Skeletal muscle satellite cell (primary cell): Measurements from ENCODE around the gene CDR2L.
A peak's percentile ranks its signal among the peaks of the same experiment; 100 is the strongest.
"Not testable (repeated sequence)": the region's sequence is repeated elsewhere in the genome, so short reads cannot be mapped to it uniquely, and the experiment has no call there.

Experiments
- H3K27me3 ChIP-seq: 2 replicates; pipeline ENCODE4 v1.7.0; 2013; ENCODE audit warnings: low read length; ENCODE audit not compliant: control insufficient read depth, insufficient read depth
- H3K36me3 ChIP-seq: 2 replicates; pipeline ENCODE4 v1.7.0; 2013; ENCODE audit warnings: mild to moderate bottlenecking, control low read depth, low read length; ENCODE audit not compliant: insufficient read depth
- H3K4me1 ChIP-seq: 2 replicates; pipeline ENCODE4 v1.7.0; 2013; ENCODE audit warnings: low read length; ENCODE audit not compliant: control insufficient read depth, insufficient read depth
- H3K4me2 ChIP-seq: 2 replicates; pipeline ENCODE4 v1.7.0; 2013; ENCODE audit warnings: mild to moderate bottlenecking, low read length
- H3K4me3 ChIP-seq: 2 replicates; pipeline ENCODE4 v1.7.0; 2013; ENCODE audit warnings: low read length
- H3K9ac ChIP-seq: 2 replicates; pipeline ENCODE4 v1.7.0; 2013; ENCODE audit warnings: mild to moderate bottlenecking, low read depth, low read length, moderate library complexity
- H3K9me3 ChIP-seq: replicated peaks from 2 replicates; pipeline ENCODE4 v1.7.0; 2013; ENCODE audit warnings: mild to moderate bottlenecking, control low read depth, low read length

Gene CDR2L

GRCh38 chr17:74975943-74976342, 11.5 kb upstream of the CDR2L start:
- Histone ChIP-seq H3K4me1 (peaks cover 7% of the 10 kb centered on the region), H3K4me3 (no peak overlapping the region), H3K9me3 (no peaks in the 10 kb centered on the region), H3K36me3 (no peaks in the 10 kb centered on the region), H3K9ac (no peak overlapping the region), H3K27me3 (peaks cover 34% of the 10 kb centered on the region), H3K4me2 (no peak overlapping the region)

- H3K4me1 ChIP-seq: peaks cover 16% of the 10 kb centered on the region
- peaks cover 19% of the 10 kb centered on the region for H3K27me3 ChIP-seq
- no peaks in the 10 kb centered on the region for H3K9me3 ChIP-seq
- no peak overlapping the region for H3K4me2 ChIP-seq
- no peak overlapping the region for H3K9ac ChIP-seq
- no peaks in the 10 kb centered on the region for H3K36me3 ChIP-seq
- no peak overlapping the region for H3K4me3 ChIP-seq
Observed at GRCh38 chr17:74977802-74978201, 9.6 kb upstream of the CDR2L start.

GRCh38 chr17:74978240-74978639, 9.2 kb upstream of the CDR2L start:
- Histone ChIP-seq H3K9me3 (no peaks in the 10 kb centered on the region), H3K9ac (no peak overlapping the region), H3K36me3 (no peaks in the 10 kb centered on the region), H3K4me2 (no peak overlapping the region), H3K27me3 (peaks cover 14% of the 10 kb centered on the region), H3K4me1 (peaks cover 16% of the 10 kb centered on the region), H3K4me3 (no peak overlapping the region)

DNA sequence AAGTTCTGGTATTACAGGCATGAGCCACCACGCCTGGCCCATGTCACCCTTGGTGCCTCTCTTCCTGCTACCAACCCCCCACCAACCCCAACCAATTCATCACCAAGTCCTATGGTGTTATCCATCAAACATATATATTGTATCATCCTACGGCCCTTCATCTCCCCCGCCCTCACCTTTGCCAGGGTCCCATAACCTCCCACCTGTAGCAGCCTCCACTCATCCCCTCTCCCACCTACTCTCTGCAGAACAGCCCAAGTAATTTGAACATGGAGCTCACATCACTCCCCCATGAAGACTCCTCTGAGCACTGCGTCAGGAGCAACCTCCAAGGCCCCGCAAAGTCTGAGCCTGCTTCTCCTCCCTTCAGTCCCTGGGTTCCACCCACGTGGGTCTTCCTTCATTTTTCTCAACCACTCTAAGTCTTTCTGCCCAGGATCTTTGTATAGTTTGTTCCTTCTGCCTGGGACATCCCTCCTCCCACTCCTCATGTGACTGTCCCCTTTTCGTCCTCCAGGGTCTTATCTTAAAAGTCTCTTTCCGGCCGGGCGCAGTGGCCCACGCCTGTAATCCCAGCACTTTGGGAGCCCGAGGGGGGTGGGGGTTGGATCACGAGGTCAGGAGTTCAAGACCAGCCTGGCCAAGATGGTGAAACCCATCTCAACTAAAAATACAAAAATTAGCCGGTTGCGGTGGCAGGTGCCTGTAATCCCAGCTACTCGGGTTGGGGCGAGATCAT, 7.9 kb upstream of the CDR2L start:
- Histone ChIP-seq H3K4me3 (no peak overlapping the region), H3K9ac (no peak overlapping the region), H3K27me3 (peaks cover 6% of the 10 kb centered on the region), H3K4me1 (peaks cover 16% of the 10 kb centered on the region), H3K9me3 (no peaks in the 10 kb centered on the region), H3K4me2 (no peak overlapping the region), H3K36me3 (no peaks in the 10 kb centered on the region)

GRCh38 chr17:74981318-74981978, 6.0 kb upstream of the CDR2L start:
- Histone ChIP-seq H3K9me3 (no peaks in the 10 kb centered on the region), H3K4me3 (peak overlapping the region; percentile 88), H3K4me2 (peak overlapping the region; percentile 93), H3K36me3 (no peaks in the 10 kb centered on the region), H3K4me1 (peaks cover 16% of the 10 kb centered on the region), H3K27me3 (no peaks in the 10 kb centered on the region), H3K9ac (peak overlapping the region; percentile 76)

DNA sequence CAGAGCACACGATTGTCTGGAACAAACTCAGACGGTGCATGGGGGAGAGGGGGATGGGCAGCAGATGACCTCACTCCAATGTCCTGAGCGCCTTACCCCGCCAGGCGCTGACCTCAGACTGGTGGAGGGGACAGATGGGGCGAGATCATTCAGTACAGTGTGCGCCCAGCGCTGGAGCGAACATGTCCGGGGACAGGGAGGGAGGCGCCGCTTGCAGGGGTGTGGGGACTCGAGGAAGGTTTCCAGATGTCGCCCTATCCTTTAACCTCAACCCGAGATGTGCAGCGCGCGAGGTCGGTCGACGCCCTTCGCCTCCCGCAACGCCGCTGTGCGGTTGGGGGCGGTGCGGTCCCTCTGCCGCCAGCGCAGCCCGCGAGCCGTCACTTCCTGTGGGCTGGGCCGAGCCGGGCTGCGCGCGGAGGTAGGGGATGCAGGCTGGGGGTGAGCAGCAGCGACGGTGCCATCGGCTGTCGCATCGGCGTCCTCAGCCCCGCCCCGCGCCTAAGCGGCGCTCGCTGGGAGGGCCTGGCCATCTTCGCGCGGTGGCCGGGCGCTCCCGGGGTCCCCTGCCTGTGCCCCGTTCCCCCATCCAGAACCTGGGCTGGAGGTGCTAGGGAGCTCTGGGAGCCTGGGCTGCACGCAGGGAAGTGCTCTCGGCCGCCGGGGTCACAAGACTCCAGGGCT, 5.3 kb upstream of the CDR2L start:
- H3K4me1 ChIP-seq: peaks cover 16% of the 10 kb centered on the region
- H3K27me3 ChIP-seq: no peaks in the 10 kb centered on the region
- H3K4me3 ChIP-seq: peak overlapping the region; percentile 88
- H3K9me3 ChIP-seq: no peaks in the 10 kb centered on the region
- peak overlapping the region; percentile 93 for H3K4me2 ChIP-seq
- H3K9ac ChIP-seq: peak overlapping the region; percentile 76
- no peaks in the 10 kb centered on the region for H3K36me3 ChIP-seq

DNA sequence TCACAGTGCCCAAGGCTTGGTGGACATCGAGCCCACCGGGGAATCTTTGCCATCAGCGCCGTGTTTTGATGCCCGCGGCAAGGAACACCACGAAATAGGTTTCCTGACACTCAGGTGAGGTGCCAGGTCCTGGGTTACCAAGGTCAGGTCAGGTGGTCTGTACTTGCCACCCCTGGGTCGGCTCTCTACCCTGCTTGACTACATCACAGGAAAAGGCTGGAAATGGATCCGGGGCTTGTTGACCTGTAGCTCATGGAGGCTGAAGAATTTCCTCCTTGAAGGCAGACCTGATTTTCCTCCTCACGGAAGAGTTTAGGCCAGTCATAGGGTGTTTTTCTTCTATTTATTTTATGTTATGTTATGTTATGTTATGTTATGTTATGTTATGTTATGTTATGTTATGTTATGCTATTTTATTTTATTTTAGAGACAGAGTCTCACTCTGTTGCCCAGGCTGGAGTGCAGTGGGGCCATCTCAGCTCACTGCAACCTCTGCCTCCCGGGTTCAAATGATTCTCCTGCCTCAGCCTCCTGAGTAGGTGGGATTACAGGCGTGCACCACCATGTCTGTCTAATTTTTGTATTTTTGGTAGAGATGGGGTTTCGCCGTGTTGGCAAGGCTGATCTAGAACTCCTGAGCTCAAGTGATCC, 4.6 kb upstream of the CDR2L start:
- not testable (repeated sequence) for H3K36me3 ChIP-seq, H3K27me3 ChIP-seq, H3K9me3 ChIP-seq
- peak overlapping the region; percentile 76 for H3K9ac ChIP-seq
- peak overlapping the region; percentile 88 for H3K4me3 ChIP-seq
- peak overlapping the region; percentile 93 for H3K4me2 ChIP-seq
- peaks cover 16% of the 10 kb centered on the region for H3K4me1 ChIP-seq

GRCh38 chr17:74986206-74986576, 1.2 kb upstream of the CDR2L start:
- Histone ChIP-seq H3K4me2 (no peak overlapping the region), H3K4me1 (peaks cover 36% of the 10 kb centered on the region), H3K9ac (no peak overlapping the region), H3K4me3 (no peak overlapping the region), H3K36me3 (no peaks in the 10 kb centered on the region), H3K9me3 (no peaks in the 10 kb centered on the region), H3K27me3 (no peaks in the 10 kb centered on the region)

DNA sequence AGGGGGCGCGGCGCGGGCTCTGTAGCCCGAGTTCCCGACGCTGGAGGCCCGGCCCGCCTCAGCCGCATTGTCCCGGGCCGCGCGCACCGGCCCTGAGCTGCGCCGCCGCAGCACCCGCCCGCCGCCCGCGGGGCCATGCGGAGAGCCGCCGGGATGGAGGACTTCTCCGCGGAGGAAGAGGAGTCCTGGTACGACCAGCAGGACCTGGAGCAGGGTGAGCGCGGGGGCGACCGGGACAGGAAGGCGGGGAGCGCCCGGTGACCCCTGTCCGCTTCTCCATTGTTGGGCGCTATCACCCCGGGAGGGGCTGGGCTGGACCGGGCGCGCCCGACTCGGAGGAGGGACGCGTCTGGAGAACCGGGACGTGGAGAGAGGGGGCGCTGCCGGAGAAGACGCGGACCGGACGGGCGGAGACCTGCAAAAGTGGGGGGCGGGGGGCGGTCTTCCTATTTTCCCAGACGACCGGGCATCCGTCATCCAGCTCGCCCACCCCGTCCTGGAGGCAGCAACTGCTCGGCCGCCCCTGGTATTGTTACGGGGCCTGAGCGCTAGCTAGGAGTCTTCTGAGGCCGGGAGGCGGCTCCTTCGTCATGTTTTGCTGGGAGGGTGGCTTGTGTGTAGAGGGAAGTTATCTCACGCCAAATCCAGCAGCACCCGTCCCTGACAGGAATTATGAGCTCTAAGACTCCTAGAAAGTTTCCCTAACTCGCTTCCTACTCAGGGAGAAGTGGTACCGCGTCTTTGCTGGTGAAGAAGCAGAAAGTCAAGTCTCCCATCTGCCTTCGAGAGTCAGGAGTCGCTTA, 678 bp downstream of the CDR2L start:
- peaks cover 21% of the 10 kb centered on the region for H3K4me1 ChIP-seq
- peak overlapping the region; percentile 86 for H3K4me2 ChIP-seq
- no peaks in the 10 kb centered on the region for H3K27me3 ChIP-seq
- no peaks in the 10 kb centered on the region for H3K36me3 ChIP-seq
- no peaks in the 10 kb centered on the region for H3K9me3 ChIP-seq
- peak overlapping the region; percentile 97 for H3K4me3 ChIP-seq
- peak overlapping the region; percentile 83 for H3K9ac ChIP-seq

DNA sequence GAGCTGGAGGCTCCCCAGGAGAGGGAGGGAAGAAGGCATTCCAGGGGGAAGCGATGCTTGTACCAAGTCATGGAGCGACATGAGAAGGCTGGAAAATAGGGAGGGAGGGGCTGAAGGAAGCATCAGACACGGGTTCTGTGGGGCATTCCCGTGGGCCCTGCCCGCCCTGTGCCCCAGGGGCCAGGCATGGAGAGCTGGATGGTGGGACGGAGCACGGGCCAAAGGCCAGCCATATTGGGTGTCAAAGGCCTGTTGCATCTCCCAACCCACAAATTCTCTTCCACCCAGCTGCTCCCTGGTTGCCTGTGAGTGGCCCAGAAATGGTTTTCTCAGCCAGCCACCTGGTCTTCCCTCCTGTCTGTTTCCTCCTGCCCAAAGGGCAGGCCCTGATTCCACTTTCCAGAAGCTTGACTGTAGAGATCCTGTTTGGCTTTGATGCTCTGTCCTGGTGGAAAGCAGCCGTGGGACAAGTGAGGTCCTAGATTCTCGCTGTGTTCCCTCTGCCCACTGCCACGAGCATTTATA, 3.2 kb downstream of the CDR2L start:
- H3K9ac ChIP-seq: peak overlapping the region; percentile 41
- no peak overlapping the region for H3K4me2 ChIP-seq
- peaks cover 28% of the 10 kb centered on the region for H3K4me1 ChIP-seq
- no peaks in the 10 kb centered on the region for H3K27me3 ChIP-seq
- no peaks in the 10 kb centered on the region for H3K9me3 ChIP-seq
- H3K4me3 ChIP-seq: no peak overlapping the region
- no peaks in the 10 kb centered on the region for H3K36me3 ChIP-seq
